HepG2 (cell line): ENCODE results near the gene DQX1. TPM values are rescaled to one million over a fixed set of nuclear protein-coding genes. Genes with fewer than 3 reads are reported as not detected.
A peak's percentile ranks its signal among the peaks of the same experiment; 100 is the strongest.

ENCODE experiments used
- CBX2 ChIP-seq, 2 experiments: fragments of 200-600 bp in 1 of 2; sonication (generic); formaldehyde crosslinking in 1 of 2; IDR thresholded peaks; 2 replicates each; pipeline versions ENCODE4 v1.7.0 to v1.8.1; 2018 to 2022; ENCODE audit warnings: low read depth in 2 of 2, low read length in 1 of 2, mild to moderate bottlenecking in 1 of 2, missing genetic modification reagents in 1 of 2
- CCAR2 ChIP-seq: fragments of 200-400 bp; formaldehyde crosslinking; optimal IDR thresholded peaks from 2 replicates; pipeline ENCODE3; 2018; ENCODE audit warnings: low read depth, mild to moderate bottlenecking, low read length, moderate library complexity
- CSRNP2 ChIP-seq: sonication (generic); formaldehyde crosslinking; conservative IDR thresholded peaks from 2 replicates; pipeline ENCODE4 v1.8.0; 2022; ENCODE audit warnings: low read depth, missing genetic modification reagents
- FLYWCH1 ChIP-seq: sonication (generic); formaldehyde crosslinking; IDR thresholded peaks from 2 replicates; pipeline ENCODE4 v1.8.1; 2023; ENCODE audit warnings: mild to moderate bottlenecking, missing genetic modification reagents
- HHEX ChIP-seq: IDR thresholded peaks from 2 replicates; pipeline ENCODE4 v1.6.1; 2016; ENCODE audit warnings: control low read depth
- HMG20B ChIP-seq: conservative IDR thresholded peaks from 2 replicates; pipeline ENCODE4 v1.6.1; 2016; ENCODE audit warnings: missing genetic modification reagents, missing compliant biosample characterization
- HOXA3 ChIP-seq: sonication (generic); formaldehyde crosslinking; IDR thresholded peaks from 2 replicates; pipeline ENCODE4 v1.5.0; 2020; ENCODE audit warnings: missing genetic modification reagents
- KAT7 ChIP-seq: IDR thresholded peaks from 2 replicates; pipeline ENCODE4 v1.6.1; 2018; ENCODE audit warnings: borderline replicate concordance, missing compliant biosample characterization
- KLF11 ChIP-seq: IDR thresholded peaks from 2 replicates; pipeline ENCODE4 v1.6.1; 2016; ENCODE audit warnings: missing compliant biosample characterization
- MAFG ChIP-seq: sonication (generic); formaldehyde crosslinking; IDR thresholded peaks from 2 replicates; pipeline ENCODE4 v1.5.1; 2020; ENCODE audit warnings: mild to moderate bottlenecking, missing genetic modification reagents
- NR2F6 ChIP-seq, 2 experiments: IDR thresholded peaks; 2 replicates each; pipeline ENCODE4 v1.6.1; 2016; ENCODE audit warnings: antibody characterized with exemption in 1 of 2, mild to moderate bottlenecking in 1 of 2
- SAP130 ChIP-seq: IDR thresholded peaks from 2 replicates; pipeline ENCODE4 v1.6.1; 2016; ENCODE audit warnings: low read depth
- SIX1 ChIP-seq: sonication (generic); formaldehyde crosslinking; IDR thresholded peaks from 2 replicates; pipeline ENCODE4 v1.4.0; 2020; ENCODE audit warnings: missing genetic modification reagents, borderline replicate concordance
- ZBTB1 ChIP-seq: sonication (generic); formaldehyde crosslinking; IDR thresholded peaks from 2 replicates; pipeline ENCODE4 v1.4.0; 2020; ENCODE audit warnings: missing genetic modification reagents, borderline replicate concordance
- ZNF251 ChIP-seq: sonication (generic); formaldehyde crosslinking; IDR thresholded peaks from 2 replicates; pipeline ENCODE4 v1.9.0; 2021; ENCODE audit warnings: mild to moderate bottlenecking, missing genetic modification reagents
- ZNF567 ChIP-seq: sonication (generic); formaldehyde crosslinking; IDR thresholded peaks from 2 replicates; pipeline ENCODE4 v1.8.1; 2023; ENCODE audit warnings: mild to moderate bottlenecking, missing genetic modification reagents, borderline replicate concordance
- ZNF781 ChIP-seq: sonication (generic); formaldehyde crosslinking; IDR thresholded peaks from 2 replicates; pipeline ENCODE4 v1.5.1; 2020; ENCODE audit warnings: borderline replicate concordance, mild to moderate bottlenecking, missing genetic modification reagents; ENCODE audit errors: not compliant biosample characterization
- polyA plus RNA-seq, 8 experiments: library from polyadenylated mRNA; depleted of rRNA in 3 of 8; stranded (reverse) in 7 of 8; unstranded in 1 of 8; fragments of >200 nt; fragmentation: Illumina TruSeq in 4 of 8; extraction: Trizol in 4 of 8; gene quantifications; 2 replicates each; pipeline versions ENCODE4 v1.2.1 to v1.2.3, GENCODE V29; 2011 to 2016; ENCODE audit warnings: low read depth in 4 of 8, missing spikeins in 1 of 8, mixed read lengths in 1 of 8; ENCODE audit not compliant: insufficient read depth in 1 of 8
- total RNA-seq, 5 experiments: library from RNA; depleted of rRNA; stranded (reverse); fragments of >200 nt; fragmentation: Illumina TruSeq; extraction: Trizol; gene quantifications; 2 replicates each; pipeline ENCODE4 v1.2.3, GENCODE V29; 2016; ENCODE audit warnings: low read depth in 1 of 5
- TF ChIP-seq, protein P1 (sequence below), 2 experiments: sonication (generic) in 1 of 2; formaldehyde crosslinking in 1 of 2; IDR thresholded peaks; 2 replicates each; pipeline versions ENCODE4 v1.6.1 to v1.9.0; 2014 to 2022; ENCODE audit warnings: antibody characterized with exemption in 1 of 2, borderline replicate concordance in 1 of 2, inconsistent platforms in 1 of 2, low read depth in 1 of 2, missing genetic modification reagents in 1 of 2

The DQX1 gene
- total and polyA plus RNA-seq, 2 of the 13 experiments (the other 11 are each of a cell fraction or from before 2014, with no cell fraction given) = 27.6 to 89.8 TPM

- TF ChIP-seq, protein P1, sequence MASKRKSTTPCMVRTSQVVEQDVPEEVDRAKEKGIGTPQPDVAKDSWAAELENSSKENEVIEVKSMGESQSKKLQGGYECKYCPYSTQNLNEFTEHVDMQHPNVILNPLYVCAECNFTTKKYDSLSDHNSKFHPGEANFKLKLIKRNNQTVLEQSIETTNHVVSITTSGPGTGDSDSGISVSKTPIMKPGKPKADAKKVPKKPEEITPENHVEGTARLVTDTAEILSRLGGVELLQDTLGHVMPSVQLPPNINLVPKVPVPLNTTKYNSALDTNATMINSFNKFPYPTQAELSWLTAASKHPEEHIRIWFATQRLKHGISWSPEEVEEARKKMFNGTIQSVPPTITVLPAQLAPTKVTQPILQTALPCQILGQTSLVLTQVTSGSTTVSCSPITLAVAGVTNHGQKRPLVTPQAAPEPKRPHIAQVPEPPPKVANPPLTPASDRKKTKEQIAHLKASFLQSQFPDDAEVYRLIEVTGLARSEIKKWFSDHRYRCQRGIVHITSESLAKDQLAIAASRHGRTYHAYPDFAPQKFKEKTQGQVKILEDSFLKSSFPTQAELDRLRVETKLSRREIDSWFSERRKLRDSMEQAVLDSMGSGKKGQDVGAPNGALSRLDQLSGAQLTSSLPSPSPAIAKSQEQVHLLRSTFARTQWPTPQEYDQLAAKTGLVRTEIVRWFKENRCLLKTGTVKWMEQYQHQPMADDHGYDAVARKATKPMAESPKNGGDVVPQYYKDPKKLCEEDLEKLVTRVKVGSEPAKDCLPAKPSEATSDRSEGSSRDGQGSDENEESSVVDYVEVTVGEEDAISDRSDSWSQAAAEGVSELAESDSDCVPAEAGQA (IDR thresholded peaks at IDR 0.05; ENCODE audit: low read depth) = no peak
- TF ChIP-seq, protein P1 (CRISPR knock-in tag; IDR thresholded peaks at IDR 0.05; ENCODE audit: borderline replicate concordance) = no peak
- TF ChIP-seq CSRNP2 = no peak
- TF ChIP-seq CBX2 (IDR thresholded peaks at IDR 0.05; ENCODE audit: low read depth, low read length) = no peak
- no peak for TF ChIP-seq CBX2 (CRISPR knock-in tag; IDR thresholded peaks at IDR 0.05; ENCODE audit: low read depth)
- TF ChIP-seq HHEX (CRISPR knock-in tag) = no peak
- TF ChIP-seq SAP130 (CRISPR knock-in tag) = no peak
- TF ChIP-seq FLYWCH1 = no peak
- TF ChIP-seq HMG20B = no peak
- TF ChIP-seq KAT7 (CRISPR knock-in tag) = 0 out of 2 replicates have a peak, but pooled peaks have one; percentile 19
- no peak for TF ChIP-seq ZNF251 (CRISPR knock-in tag)
- no peak for TF ChIP-seq ZNF567 (CRISPR knock-in tag)
- TF ChIP-seq CCAR2 = no peak
- TF ChIP-seq SIX1 = no peak
- TF ChIP-seq ZNF781 (CRISPR knock-in tag) = peak; percentile 40
- no peak for TF ChIP-seq NR2F6 (IDR thresholded peaks at IDR 0.05)
- TF ChIP-seq NR2F6 (CRISPR knock-in tag; IDR thresholded peaks at IDR 0.05) = no peak
- TF ChIP-seq ZBTB1 (CRISPR knock-in tag) = no peak
- TF ChIP-seq MAFG = no peak
- no peak for TF ChIP-seq KLF11 (CRISPR knock-in tag)
- peak; percentile 37; the same call in 1 of the 2 replicates for TF ChIP-seq HOXA3 (CRISPR knock-in tag)
These were observed 26.6 kb downstream of the DQX1 start, which contains the start of gene LBX2 (continued) for GRCh38 chr2:74499267-74499939.
